ELR (cell line): Measurements from ENCODE around the gene PABPN1L.

ENCODE experiments used
- DNase-seq: peaks from one replicate; pipeline ENCODE4 v3.0.0-alpha.2; 2015; ENCODE audit warnings: low read depth

Gene PABPN1L

GRCh38 chr16:88868974-88869672 lies 2.7 kb upstream of the PABPN1L start:
- DNase-seq = no peak

- no peak for DNase-seq
Measured at GRCh38 chr16:88867581-88868246, 1.3 kb upstream of the PABPN1L start.

DNA sequence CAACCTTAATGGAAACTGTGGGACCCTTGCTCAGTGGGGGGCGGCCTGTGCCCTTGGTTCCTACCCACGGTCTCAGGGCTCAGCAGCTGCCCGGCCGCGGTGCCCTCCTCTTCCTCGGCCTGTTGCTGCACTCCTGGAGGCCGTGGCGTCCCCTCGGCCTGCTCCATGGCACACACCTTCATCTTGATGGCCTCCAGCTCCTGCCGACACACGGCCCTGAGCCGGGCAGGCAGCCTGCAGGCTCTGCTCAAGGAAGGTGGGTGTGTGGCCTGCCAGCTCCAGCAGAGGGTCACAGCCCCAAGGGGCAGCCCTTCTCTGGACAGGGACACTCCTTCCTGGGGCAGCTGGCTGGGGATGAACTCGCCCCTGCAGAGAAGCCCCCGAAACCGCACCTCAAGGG lies 718 bp downstream of the PABPN1L start:
- no peak for DNase-seq

GRCh38 chr16:88865310-88865709 lies 1.1 kb downstream of the PABPN1L start:
- no peak for DNase-seq

DNA sequence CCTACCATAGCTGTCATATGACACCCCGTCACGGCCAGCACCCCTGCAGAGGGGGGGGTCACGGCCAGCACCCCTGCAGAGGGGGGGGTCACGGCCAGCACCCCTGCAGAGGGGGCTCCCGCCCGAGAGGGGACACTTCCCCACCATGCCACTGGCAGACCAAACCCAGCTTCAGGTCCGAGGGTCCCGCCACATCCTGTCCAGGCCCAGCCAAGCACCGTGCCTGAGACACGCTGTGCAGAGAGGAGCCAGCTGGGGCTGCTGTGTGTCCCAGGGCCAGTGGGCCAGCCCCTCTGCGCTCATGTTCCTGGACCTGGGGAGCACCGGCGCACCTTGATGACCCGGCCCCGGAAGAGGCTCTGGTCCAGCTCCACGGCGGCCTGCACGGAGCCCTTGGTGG lies 1.9 kb downstream of the PABPN1L start:
- no peak for DNase-seq

DNA sequence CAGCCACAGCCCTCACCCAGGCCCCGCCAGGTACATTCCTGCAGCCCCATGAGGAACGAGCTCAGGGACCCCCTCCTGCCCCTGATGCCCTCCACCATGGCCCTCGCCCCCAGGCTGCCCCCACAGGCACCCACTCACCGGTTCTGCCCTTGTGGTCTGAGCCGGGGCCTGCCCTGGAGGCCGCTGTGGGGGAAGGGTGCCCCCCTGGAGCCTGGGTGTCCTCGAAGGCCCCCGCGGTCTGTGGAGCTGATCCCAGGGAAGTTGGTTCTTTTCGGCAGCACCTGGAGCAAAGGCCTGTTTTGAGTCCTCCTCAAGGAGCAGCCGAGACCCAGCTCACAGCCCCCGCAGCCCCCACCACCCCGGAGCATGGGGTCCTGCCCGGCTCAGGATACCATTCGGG lies 2.4 kb downstream of the PABPN1L start:
- no peak for DNase-seq

- DNase-seq = no peak
Measured at GRCh38 chr16:88863426-88863825, 3.0 kb downstream of the PABPN1L start.

DNA sequence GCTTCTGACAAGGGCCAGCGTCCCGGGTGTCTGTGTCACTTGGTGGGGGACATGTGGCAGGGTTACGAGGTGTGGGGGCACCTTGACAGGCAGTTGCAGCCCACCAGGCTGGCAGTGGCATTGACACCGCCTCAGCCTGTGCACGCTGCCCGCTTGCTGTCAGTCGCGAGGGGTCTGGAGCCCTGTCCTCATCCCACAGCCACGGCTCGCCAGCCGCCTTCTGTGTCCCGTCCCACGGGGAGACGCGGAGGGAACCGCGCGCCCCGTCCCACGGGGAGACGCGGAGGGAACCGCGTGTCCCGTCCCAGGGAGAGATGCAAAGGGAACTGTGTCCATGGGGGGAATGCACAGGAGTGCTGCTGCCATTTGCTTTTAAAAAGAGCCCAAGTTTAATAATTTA lies 3.5 kb downstream of the PABPN1L start:
- no peak for DNase-seq

DNA sequence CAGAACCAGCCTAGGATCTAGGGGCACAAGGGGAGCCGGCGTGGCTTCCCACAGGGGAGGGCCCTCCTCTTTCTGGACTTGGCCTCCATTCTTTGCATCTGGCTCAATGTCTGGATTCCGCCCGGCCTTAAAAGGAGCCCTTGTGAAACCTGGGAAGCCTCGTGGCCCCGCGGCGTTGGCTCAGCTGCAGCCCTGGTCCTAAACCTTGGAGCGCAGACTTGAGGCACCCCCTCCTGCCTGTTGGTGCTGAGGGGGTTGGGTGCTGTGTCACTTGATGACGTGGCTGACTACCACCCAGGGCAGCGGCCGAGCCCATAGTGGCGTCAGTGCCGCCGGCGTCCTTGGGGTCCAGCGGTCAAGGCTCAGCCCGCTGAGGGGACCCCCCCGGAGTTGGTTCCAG lies 5.1 kb downstream of the PABPN1L start:
- DNase-seq = no peak

- DNase-seq = no peak
Measured at GRCh38 chr16:88859381-88860091, 6.9 kb downstream of the PABPN1L start.

DNA sequence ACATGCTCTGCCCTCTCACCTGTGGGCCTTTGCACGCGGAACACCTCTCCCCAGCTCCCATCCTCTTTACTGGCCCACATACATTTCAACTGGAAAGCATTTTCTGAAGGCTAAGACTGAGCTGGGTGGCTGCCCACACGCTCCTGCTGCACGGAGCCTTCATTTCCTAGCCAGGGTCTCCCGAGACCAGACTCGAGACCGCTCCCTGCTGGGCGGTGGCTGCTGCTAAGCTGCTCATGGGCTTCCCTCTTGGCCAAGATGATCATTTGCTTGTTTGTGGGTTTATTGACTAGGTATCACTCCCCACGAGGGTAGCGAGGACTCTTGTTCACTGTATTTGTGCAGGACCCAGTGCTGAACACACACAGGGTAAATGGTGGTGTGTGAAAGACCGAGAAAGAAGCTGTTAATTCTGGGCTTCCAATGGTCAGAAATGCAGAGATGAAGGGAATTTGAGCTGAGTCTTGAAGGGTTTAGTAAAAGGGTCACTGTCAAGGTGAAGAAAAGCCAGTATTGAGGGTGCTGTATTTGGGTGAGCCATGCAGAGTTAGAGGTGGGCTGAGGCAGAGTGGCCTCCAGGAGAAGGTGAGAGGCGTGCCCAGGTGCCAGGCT lies 8.6 kb downstream of the PABPN1L start:
- peak; percentile 82 for DNase-seq

DNA sequence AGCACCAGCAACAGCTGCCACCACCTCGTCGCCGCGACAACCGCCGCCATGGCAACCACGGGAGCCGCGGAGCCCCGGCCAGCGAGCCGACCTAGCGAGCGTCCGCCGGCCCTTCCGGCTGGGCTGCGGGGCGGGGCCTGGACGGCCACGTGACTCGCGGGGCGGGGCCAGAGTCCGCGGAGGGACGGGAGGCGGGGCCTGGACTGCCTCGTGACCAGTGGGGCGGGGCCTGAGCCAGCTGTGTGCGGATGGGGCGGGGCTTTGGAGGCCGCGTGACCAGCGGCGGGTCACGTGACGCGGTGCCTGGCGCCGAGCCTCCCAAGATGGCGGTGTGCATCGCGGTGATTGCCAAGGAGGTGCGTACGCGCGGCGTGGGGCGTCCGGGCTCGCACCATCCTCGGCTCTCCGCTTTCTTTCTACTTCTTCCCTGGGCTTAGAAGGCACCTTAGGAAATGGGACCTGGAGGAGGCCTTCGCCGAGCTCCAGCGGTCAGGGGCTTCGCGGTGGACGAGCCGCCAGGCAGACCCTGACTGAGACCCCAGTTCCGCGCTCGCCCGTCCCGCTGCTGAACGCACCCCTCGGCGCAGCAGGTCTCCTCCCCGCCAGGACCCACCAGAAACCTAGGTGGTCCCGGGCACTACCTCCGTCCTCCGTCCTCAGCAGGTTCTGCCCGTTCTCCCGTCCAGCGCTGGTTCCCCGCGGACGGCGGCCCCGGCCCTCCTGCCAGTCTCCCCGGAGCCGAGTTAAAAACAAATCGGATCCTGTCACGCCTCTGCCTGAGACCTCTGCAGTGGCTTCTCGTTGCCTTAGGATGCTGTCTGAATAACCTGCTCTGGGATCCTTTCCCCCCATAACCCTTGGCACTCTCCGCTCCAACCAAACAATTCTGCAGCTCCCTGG lies 9.4 kb downstream of the PABPN1L start, which contains the start of the genes GALNS and TRAPPC2L:
Gene GALNS (minus strand): TSS at position 120 of the 900 bp plus-strand sequence. CDS start 70 bp downstream, at position 50.
Gene TRAPPC2L (plus strand): TSS at position 300 of the 900 bp plus-strand sequence. CDS start 24 bp downstream, at position 324.
- DNase-seq = peak; percentile 97

- DNase-seq = peak; percentile 20
Measured at GRCh38 chr16:88856122-88856827, 10.2 kb downstream of the PABPN1L start.

GRCh38 chr16:88855736-88856121 lies 10.7 kb downstream of the PABPN1L start:
- DNase-seq = no peak

GRCh38 chr16:88855176-88855575 lies 11.3 kb downstream of the PABPN1L start:
- no peak for DNase-seq

DNA sequence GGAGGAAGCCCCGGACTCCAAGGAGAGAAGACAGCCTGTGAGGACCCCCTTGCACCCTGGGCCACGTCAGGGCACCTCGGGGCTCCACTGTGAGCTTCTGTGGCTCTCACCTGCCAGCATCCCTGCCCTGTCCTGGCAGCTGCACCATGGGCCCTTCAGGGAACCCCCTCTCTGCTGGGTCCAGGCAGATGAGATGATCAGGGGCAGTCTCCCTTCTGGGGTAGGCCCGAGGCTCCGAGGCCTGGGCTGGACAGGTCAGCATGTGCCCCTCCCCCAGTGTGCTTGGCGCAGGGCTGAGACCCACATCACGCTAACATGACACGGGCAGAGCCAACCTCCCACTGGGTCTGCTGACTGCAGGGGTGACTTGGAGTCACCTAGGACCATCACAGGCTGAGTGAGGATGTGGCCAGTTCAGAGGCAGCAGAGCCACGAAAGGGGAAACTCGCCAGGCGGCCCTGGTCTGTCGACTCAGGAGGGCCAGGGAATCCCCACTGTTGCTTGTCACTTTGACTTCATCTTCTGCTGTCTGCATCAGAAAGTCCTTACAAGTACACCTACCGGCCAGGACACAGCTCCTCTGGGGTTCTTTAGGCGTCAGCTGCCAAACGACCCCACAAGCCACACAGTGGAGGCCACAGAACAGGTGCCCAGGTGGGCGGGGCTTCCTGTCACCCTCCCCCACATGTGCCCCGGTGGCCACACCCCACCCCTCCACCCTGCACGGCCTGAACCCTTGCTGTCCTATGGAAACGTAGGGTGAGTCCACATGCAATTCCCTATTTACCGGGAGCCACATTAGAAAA lies 12.0 kb downstream of the PABPN1L start:
- DNase-seq = no peak

GRCh38 chr16:88853325-88853941 lies 13.0 kb downstream of the PABPN1L start:
- DNase-seq = no peak

DNA sequence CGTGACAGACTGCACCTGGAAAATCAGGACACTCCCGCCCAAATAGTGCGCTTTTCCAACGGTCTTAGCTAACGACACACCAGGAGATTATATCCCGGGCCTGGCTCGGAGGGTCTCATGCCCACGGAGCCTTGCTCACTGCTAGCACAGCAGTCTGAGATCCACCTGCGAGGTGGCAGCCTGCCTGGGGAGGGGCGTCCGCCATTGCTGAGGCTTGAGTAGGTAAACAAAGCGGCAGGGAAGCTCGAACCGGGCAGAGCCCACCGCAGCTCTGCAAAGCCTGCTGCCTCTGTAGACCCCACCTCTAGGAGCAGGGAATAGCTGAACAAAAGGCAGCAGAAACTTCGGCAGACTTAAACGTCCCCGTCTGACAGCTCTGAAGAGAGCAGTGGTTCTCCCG lies 14.8 kb downstream of the PABPN1L start:
- DNase-seq = no peak

DNA sequence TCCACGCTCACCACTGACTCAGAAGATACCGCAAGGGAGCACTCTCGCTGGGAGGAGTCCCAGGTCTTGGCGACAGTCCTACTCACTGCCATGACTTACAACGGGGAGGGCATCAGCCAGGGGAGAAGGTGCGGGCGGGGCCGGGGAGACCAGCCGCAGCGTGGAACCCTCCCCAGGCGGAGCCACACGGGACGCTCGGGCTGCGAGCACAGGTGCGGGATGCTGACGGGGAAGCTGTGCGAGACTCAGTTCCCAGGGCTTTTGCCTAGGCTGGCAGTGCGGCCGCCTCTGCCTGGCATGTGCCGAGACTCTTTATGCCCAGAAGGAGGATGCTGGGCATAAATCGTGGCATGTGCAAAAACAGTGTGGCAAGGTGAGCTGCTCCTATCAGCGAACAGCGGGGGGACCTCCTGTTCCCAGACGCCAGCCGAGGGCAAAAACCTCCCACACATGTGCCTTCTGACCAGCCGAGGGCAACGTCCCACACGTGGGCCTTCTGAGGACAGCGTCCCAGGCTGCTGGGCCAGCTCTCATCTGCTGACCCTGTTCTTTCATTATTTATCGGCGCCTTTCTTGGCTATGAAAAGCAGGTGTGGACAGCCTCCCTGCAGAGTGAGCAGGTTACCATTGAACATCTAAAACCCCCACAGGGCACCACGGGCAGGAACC lies 15.8 kb downstream of the PABPN1L start:
- no peak for DNase-seq
